GM23248 (cell line): ENCODE measurements around the gene SPACA7.

Experiments used
- EZH2 ChIP-seq: fragments of 200-600 bp; sonication (generic); IDR thresholded peaks from 2 replicates; pipeline ENCODE4 v1.6.1; 2018; ENCODE audit warnings: antibody characterized with exemption, mild to moderate bottlenecking; ENCODE audit not compliant: insufficient read depth, poor library complexity, severe bottlenecking
- EZH2phosphoT487 ChIP-seq: fragments of 200-600 bp; sonication (generic); IDR thresholded peaks from 2 replicates; pipeline ENCODE4 v1.6.1; 2018; ENCODE audit warnings: antibody characterized with exemption, moderate library complexity, mild to moderate bottlenecking, low read depth; ENCODE audit not compliant: insufficient read depth

- no peak for TF ChIP-seq EZH2
- no peak for TF ChIP-seq EZH2phosphoT487
Observed at GRCh38 chr13:112424098-112424497, 47.9 kb downstream of the SPACA7 start.
